Sigmoid colon (tissue), 4 donors: ENCODE results near the gene RIPK1.

Source experiments
- CTCF ChIP-seq, 4 experiments: fragments of 450-650 bp in 3 of 4; fragments of 200-600 bp in 1 of 4; IDR thresholded peaks; one replicate each; pipeline ENCODE4 v1.5.1; 2016 to 2019; ENCODE audit warnings: antibody characterized with exemption in 4 of 4, mild to moderate bottlenecking in 3 of 4, moderate library complexity in 2 of 4
- EP300 ChIP-seq, 4 donors: sonication (generic); formaldehyde crosslinking; IDR thresholded peaks; one replicate each; pipeline ENCODE4 v1.6.1; 2017; ENCODE audit warnings: antibody characterized with exemption in 4 of 4

GRCh38 chr6:3075772-3076113, 7.4 kb downstream of the RIPK1 start:
- TF ChIP-seq CTCF (IDR thresholded peaks at IDR 0.05) (no peak), EP300 (IDR thresholded peaks at IDR 0.05) (no peak)
